K562 (cell line): ENCODE measurements around the gene MYO1D. TPM values are rescaled to one million over a fixed set of nuclear protein-coding genes. Genes with fewer than 3 reads are reported as not detected.
A peak's percentile ranks its signal among the peaks of the same experiment; 100 is the strongest.

Experiments used
- C11orf30 ChIP-seq: fragments of 450-650 bp; IDR thresholded peaks from 2 replicates; pipeline ENCODE4 v1.6.1; 2016; ENCODE audit warnings: low read depth, mild to moderate bottlenecking
- EGR1 ChIP-seq: fragments of 450-650 bp; conservative IDR thresholded peaks from 2 replicates; pipeline ENCODE4 v1.6.1; 2017; ENCODE audit warnings: mild to moderate bottlenecking
- FOXJ3 ChIP-seq: sonication (generic); formaldehyde crosslinking; IDR thresholded peaks from 2 replicates; pipeline ENCODE4 v1.4.0; 2020; ENCODE audit warnings: mild to moderate bottlenecking, missing genetic modification reagents
- GTF2F1 ChIP-seq: IDR thresholded peaks from 2 replicates; pipeline ENCODE4 v1.6.1; 2011; ENCODE audit warnings: low read depth, low read length, improper control_type of control experiment
- PBX2 ChIP-seq, 2 experiments: IDR thresholded peaks in 1 of 2; conservative IDR thresholded peaks in 1 of 2; 2 replicates each; pipeline ENCODE4 v1.6.1; 2016; ENCODE audit warnings: low read depth in 2 of 2, mild to moderate bottlenecking in 1 of 2, missing compliant biosample characterization in 1 of 2, missing genetic modification characterization in 1 of 2, moderate library complexity in 1 of 2
- PRDM10 ChIP-seq: fragments of 450-650 bp; IDR thresholded peaks from 2 replicates; pipeline ENCODE4 v1.6.1; 2018; ENCODE audit not compliant: partially characterized antibody
- PRPF4 ChIP-seq: fragments of 200-400 bp; formaldehyde crosslinking; IDR thresholded peaks from one replicate; pipeline ENCODE4 v1.6.1; 2017; ENCODE audit warnings: low read length, low read depth, mild to moderate bottlenecking; ENCODE audit not compliant: insufficient read depth, poor library complexity, severe bottlenecking
- WHSC1 ChIP-seq: IDR thresholded peaks from one replicate; pipeline ENCODE4 v1.6.1; 2012; ENCODE audit warnings: low read length, control low read depth, inconsistent platforms
- ZNF512 ChIP-seq: IDR thresholded peaks from 2 replicates; pipeline ENCODE4 v1.6.1; 2016; ENCODE audit warnings: missing genetic modification characterization, missing compliant biosample characterization
- ZNF518B ChIP-seq: fragments of 250-450 bp; sonication (Bioruptor Pico); IDR thresholded peaks from 2 replicates; pipeline ENCODE4 v1.5.0; 2021; ENCODE audit warnings: mild to moderate bottlenecking, moderate library complexity
- polyA plus RNA-seq, 8 experiments: library from polyadenylated mRNA; depleted of rRNA in 4 of 8; stranded (reverse) in 5 of 8; unstranded in 3 of 8; fragments of >200 nt; fragmentation: Nextera tagmentation in 2 of 8; fragmentation: Illumina TruSeq in 1 of 8; extraction: Ambion mirVana in 2 of 8; extraction: Trizol in 1 of 8; gene quantifications; 2 replicates each; pipeline versions ENCODE4 v1.2.1 to v1.2.3, GENCODE V29; 2011 to 2014; ENCODE audit warnings: inconsistent platforms in 1 of 8, missing spikeins in 1 of 8
- total RNA-seq, 7 experiments: library from RNA; depleted of rRNA in 6 of 7; stranded (reverse); fragments of >200 nt in 6 of 7; fragmentation: Illumina TruSeq in 2 of 7; extraction: Trizol in 2 of 7; gene quantifications; 2 replicates each; pipeline versions ENCODE4 v1.2.1 to v1.2.3, GENCODE V29; 2011 to 2021; ENCODE audit warnings: low replicate concordance in 1 of 7

The MYO1D gene
- total and polyA plus RNA-seq, 9 of the 15 experiments (the other 6 are each of a cell fraction or from before 2014, with no cell fraction given): 2.1 to 71.2 (median 45.4) TPM

GRCh38 chr17:32723310-32723955 is 153.5 kb downstream of the MYO1D start (continued):
- TF ChIP-seq PRDM10: no peak
- no peak for TF ChIP-seq PBX2 (CRISPR knock-in tag; IDR thresholded peaks at IDR 0.05; ENCODE audit: low read depth)
- 0 out of 2 replicates have a peak, but pooled peaks have one; percentile 14 for TF ChIP-seq PBX2 (tag; conservative IDR thresholded peaks at IDR 0.05; ENCODE audit: low read depth)
- peak; percentile 76 for TF ChIP-seq C11orf30
- TF ChIP-seq ZNF518B: no peak
- no peak for TF ChIP-seq PRPF4
- no peak for TF ChIP-seq EGR1
- no peak for TF ChIP-seq GTF2F1
- TF ChIP-seq WHSC1: no peak
- TF ChIP-seq ZNF512 (tag): no peak
- no peak for TF ChIP-seq FOXJ3 (CRISPR knock-in tag)
